Mesendoderm (in vitro differentiated cells): ENCODE data around the gene CHCHD6.

Experiments used
- DNase-seq: peaks from one replicate; pipeline ENCODE4 v3.0.0; 2013
- H2AK5ac ChIP-seq: 2 replicates; pipeline ENCODE4 v1.6.1; 2013; ENCODE audit warnings: low read length, inconsistent platforms
- H2BK120ac ChIP-seq: 2 replicates; pipeline ENCODE4 v1.6.1; 2013; ENCODE audit warnings: low read depth, mild to moderate bottlenecking, low read length, moderate library complexity, mixed read lengths
- H2BK15ac ChIP-seq: replicated peaks from 2 replicates; pipeline ENCODE4 v1.6.1; 2013; ENCODE audit warnings: low read depth, mild to moderate bottlenecking, moderate library complexity
- H2BK5ac ChIP-seq: 2 replicates; pipeline ENCODE4 v1.6.1; 2013; ENCODE audit warnings: low read length, inconsistent platforms
- H3K18ac ChIP-seq: 2 replicates; pipeline ENCODE4 v1.6.1; 2013; ENCODE audit warnings: mild to moderate bottlenecking, low read length, mixed read lengths
- H3K23ac ChIP-seq: one replicate; pipeline ENCODE4 v1.6.1; 2013; ENCODE audit warnings: low read length
- H3K27ac ChIP-seq: 2 replicates; pipeline ENCODE4 v1.5.1; 2013; ENCODE audit warnings: low read depth, mild to moderate bottlenecking, inconsistent platforms, low read length, moderate library complexity
- H3K27me3 ChIP-seq: 2 replicates; pipeline ENCODE4 v1.6.1; 2013; ENCODE audit warnings: low read length, control low read depth, mild to moderate bottlenecking, inconsistent platforms; ENCODE audit not compliant: insufficient read depth, poor library complexity
- H3K36me3 ChIP-seq: 2 replicates; pipeline ENCODE4 v1.6.1; 2013; ENCODE audit warnings: low read length, inconsistent platforms; ENCODE audit not compliant: control insufficient read depth, insufficient read depth
- H3K4ac ChIP-seq: one replicate; pipeline ENCODE4 v1.6.1; 2013; ENCODE audit warnings: low read depth, mild to moderate bottlenecking, low read length, moderate library complexity
- H3K4me1 ChIP-seq: 2 replicates; pipeline ENCODE4 v1.6.1; 2013; ENCODE audit warnings: low read depth, low read length, inconsistent platforms; ENCODE audit not compliant: control insufficient read depth
- H3K4me2 ChIP-seq: 2 replicates; pipeline ENCODE4 v1.6.1; 2013; ENCODE audit warnings: low read length
- H3K4me3 ChIP-seq: 2 replicates; pipeline ENCODE4 v1.5.1; 2013; ENCODE audit warnings: mild to moderate bottlenecking, low read length
- H3K56ac ChIP-seq: one replicate; pipeline ENCODE4 v1.6.1; 2013; ENCODE audit warnings: low read length
- H3K79me1 ChIP-seq: 2 replicates; pipeline ENCODE4 v1.6.1; 2013; ENCODE audit warnings: low read length, inconsistent platforms
- H3K79me2 ChIP-seq: 2 replicates; pipeline ENCODE4 v1.6.1; 2013; ENCODE audit warnings: mild to moderate bottlenecking, low read length; ENCODE audit not compliant: control insufficient read depth, insufficient read depth
- H3K9ac ChIP-seq: 2 replicates; pipeline ENCODE4 v1.6.1; 2013; ENCODE audit warnings: low read length, inconsistent platforms
- H4K5ac ChIP-seq: one replicate; pipeline ENCODE4 v1.6.1; 2013; ENCODE audit warnings: low read length
- H4K8ac ChIP-seq: one replicate; pipeline ENCODE4 v1.6.1; 2013; ENCODE audit warnings: low read depth, mild to moderate bottlenecking, control low read depth, low read length, moderate library complexity
- WGBS: extraction: QIAGEN DNeasy Blood & Tissue Kit; methylation state at CpG from one replicate; pipeline ENCODE4 v1.1.7; 2013; ENCODE audit warnings: low lambda C conversion rate, missing lambda C conversion rate; ENCODE audit not compliant: insufficient coverage; ENCODE audit errors: extremely low coverage; 5-methylcytosine and 5-hydroxymethylcytosine counted together

CHCHD6 gene

GRCh38 chr3:126914226-126914625 lies 210.2 kb downstream of the CHCHD6 start:
- WGBS, result no CpG with 5 or more reads among the region's 7 CpGs
- Histone ChIP-seq H2BK120ac (no peak overlapping the region), H2AK5ac (no peak overlapping the region)

GRCh38 chr3:126915015-126915414 lies 211.0 kb downstream of the CHCHD6 start:
- no peak overlapping the region for H2BK15ac ChIP-seq
- H2BK120ac ChIP-seq, result no peak overlapping the region
- no peaks in the 10 kb centered on the region for H3K36me3 ChIP-seq
- H4K8ac ChIP-seq, result no peak overlapping the region
- no peaks in the 10 kb centered on the region for H3K27me3 ChIP-seq
- no peak overlapping the region for H3K9ac ChIP-seq
- H3K4ac ChIP-seq, result no peak overlapping the region
- H2BK5ac ChIP-seq, result no peak overlapping the region
- H3K56ac ChIP-seq, result no peak overlapping the region
- DNase-seq, result no peak
- no peaks in the 10 kb centered on the region for H3K79me2 ChIP-seq
- no peak overlapping the region for H2AK5ac ChIP-seq
- no peak overlapping the region for H3K27ac ChIP-seq
- no peak overlapping the region for H3K4me2 ChIP-seq
- no peak overlapping the region for H4K5ac ChIP-seq
- no peaks in the 10 kb centered on the region for H3K4me1 ChIP-seq
- no peaks in the 10 kb centered on the region for H3K79me1 ChIP-seq
- H3K23ac ChIP-seq, result no peak overlapping the region
- no peak overlapping the region for H3K4me3 ChIP-seq
- no CpG with 5 or more reads among the region's 4 CpGs for WGBS
- no peak overlapping the region for H3K18ac ChIP-seq

More at GRCh38 chr3:126914226-126914625, 210.2 kb downstream of the CHCHD6 start:
- Histone ChIP-seq H3K18ac (no peak overlapping the region), H4K5ac (no peak overlapping the region), H3K4me2 (no peak overlapping the region), H3K79me1 (no peaks in the 10 kb centered on the region), H3K23ac (no peak overlapping the region), H3K27ac (no peak overlapping the region), H2BK5ac (no peak overlapping the region), H3K4me1 (no peaks in the 10 kb centered on the region), H3K4ac (no peak overlapping the region), H2BK15ac (no peak overlapping the region), H3K27me3 (no peaks in the 10 kb centered on the region), H3K4me3 (no peak overlapping the region), H3K9ac (no peak overlapping the region), H3K79me2 (no peaks in the 10 kb centered on the region), H3K36me3 (no peaks in the 10 kb centered on the region), H3K56ac (no peak overlapping the region), H4K8ac (no peak overlapping the region)
- no peak for DNase-seq

GRCh38 chr3:126916546-126916945 lies 212.5 kb downstream of the CHCHD6 start:
- Histone ChIP-seq H3K4ac (no peak overlapping the region), H3K27ac (no peak overlapping the region)

DNA sequence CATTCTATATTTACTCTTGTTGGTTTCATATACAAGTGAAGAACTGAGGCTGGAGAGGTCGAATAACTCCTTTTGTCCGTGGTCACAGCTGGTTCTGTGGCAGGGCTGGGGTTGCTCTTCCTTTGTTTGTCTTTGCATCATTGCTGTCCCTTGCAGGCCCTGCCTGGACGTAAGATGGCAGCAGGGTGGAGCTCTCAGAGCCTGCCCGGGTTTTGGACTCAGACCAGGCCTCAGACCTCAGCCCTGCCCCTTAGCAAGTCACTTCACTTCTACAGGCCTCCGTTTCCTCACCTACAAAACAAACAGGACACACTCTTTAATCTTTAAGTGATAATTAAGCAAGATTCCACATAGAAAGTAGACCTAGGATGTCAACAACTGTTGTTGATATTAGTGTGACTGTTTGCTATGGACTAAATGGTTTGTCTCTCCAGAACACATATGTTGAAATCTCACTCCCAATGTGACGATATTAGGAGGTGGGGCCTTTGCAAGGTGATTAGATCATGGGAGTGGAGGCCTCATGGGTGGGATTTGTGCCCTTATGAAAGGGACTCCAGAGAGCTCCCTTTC lies 213.3 kb downstream of the CHCHD6 start:
- no CpG with 5 or more reads among the region's 6 CpGs for WGBS
- Histone ChIP-seq H3K4ac (no peak overlapping the region), H3K56ac (no peak overlapping the region), H4K8ac (no peak overlapping the region), H3K27ac (no peak overlapping the region), H3K79me1 (no peaks in the 10 kb centered on the region), H3K4me3 (no peak overlapping the region), H4K5ac (no peak overlapping the region), H3K9ac (no peak overlapping the region), H3K18ac (no peak overlapping the region), H3K23ac (no peak overlapping the region), H3K4me2 (no peak overlapping the region), H2BK15ac (no peak overlapping the region), H3K27me3 (no peaks in the 10 kb centered on the region), H3K36me3 (no peaks in the 10 kb centered on the region), H3K79me2 (no peaks in the 10 kb centered on the region), H2BK120ac (no peak overlapping the region), H2BK5ac (no peak overlapping the region), H3K4me1 (peaks cover 5% of the 10 kb centered on the region), H2AK5ac (no peak overlapping the region)
- no peak for DNase-seq

More at GRCh38 chr3:126916546-126916945, 212.5 kb downstream of the CHCHD6 start:
- no peak overlapping the region for H3K56ac ChIP-seq
- H4K5ac ChIP-seq, result no peak overlapping the region
- no peaks in the 10 kb centered on the region for H3K79me2 ChIP-seq
- no peak overlapping the region for H2AK5ac ChIP-seq
- H3K4me1 ChIP-seq, result peaks cover 2% of the 10 kb centered on the region
- no peak overlapping the region for H3K23ac ChIP-seq
- H3K79me1 ChIP-seq, result no peaks in the 10 kb centered on the region
- DNase-seq, result no peak
- no CpG with 5 or more reads among the region's 4 CpGs for WGBS
- H3K4me3 ChIP-seq, result no peak overlapping the region
- H2BK15ac ChIP-seq, result no peak overlapping the region
- H3K27me3 ChIP-seq, result no peaks in the 10 kb centered on the region
- no peak overlapping the region for H3K9ac ChIP-seq
- H3K4me2 ChIP-seq, result no peak overlapping the region
- H2BK120ac ChIP-seq, result no peak overlapping the region
- H4K8ac ChIP-seq, result no peak overlapping the region
- H2BK5ac ChIP-seq, result no peak overlapping the region
- no peaks in the 10 kb centered on the region for H3K36me3 ChIP-seq
- no peak overlapping the region for H3K18ac ChIP-seq

GRCh38 chr3:126918355-126918821 lies 214.3 kb downstream of the CHCHD6 start:
- H3K9ac ChIP-seq, result no peak overlapping the region
- no peak overlapping the region for H4K8ac ChIP-seq
- H3K4ac ChIP-seq, result no peak overlapping the region
- no peak overlapping the region for H4K5ac ChIP-seq
- no peak overlapping the region for H2BK15ac ChIP-seq
- H3K4me2 ChIP-seq, result no peak overlapping the region
- no peak overlapping the region for H3K23ac ChIP-seq
- H3K56ac ChIP-seq, result no peak overlapping the region
- H3K27ac ChIP-seq, result no peak overlapping the region
- peaks cover 5% of the 10 kb centered on the region for H3K4me1 ChIP-seq
- no peak overlapping the region for H3K4me3 ChIP-seq
- H2BK120ac ChIP-seq, result no peak overlapping the region
- no peaks in the 10 kb centered on the region for H3K36me3 ChIP-seq
- no peak overlapping the region for H2BK5ac ChIP-seq
- H3K18ac ChIP-seq, result no peak overlapping the region
- DNase-seq, result no peak
- H3K27me3 ChIP-seq, result no peaks in the 10 kb centered on the region
- no peaks in the 10 kb centered on the region for H3K79me1 ChIP-seq
- no peaks in the 10 kb centered on the region for H3K79me2 ChIP-seq
- no peak overlapping the region for H2AK5ac ChIP-seq
